ENCODE data around the gene METTL17. TPM values are rescaled to one million over a fixed set of nuclear protein-coding genes. Genes with fewer than 3 reads are reported as not detected.

The METTL17 gene
- total RNA-seq, 1 donor from 2014 or later = 81.5 TPM

DNA sequence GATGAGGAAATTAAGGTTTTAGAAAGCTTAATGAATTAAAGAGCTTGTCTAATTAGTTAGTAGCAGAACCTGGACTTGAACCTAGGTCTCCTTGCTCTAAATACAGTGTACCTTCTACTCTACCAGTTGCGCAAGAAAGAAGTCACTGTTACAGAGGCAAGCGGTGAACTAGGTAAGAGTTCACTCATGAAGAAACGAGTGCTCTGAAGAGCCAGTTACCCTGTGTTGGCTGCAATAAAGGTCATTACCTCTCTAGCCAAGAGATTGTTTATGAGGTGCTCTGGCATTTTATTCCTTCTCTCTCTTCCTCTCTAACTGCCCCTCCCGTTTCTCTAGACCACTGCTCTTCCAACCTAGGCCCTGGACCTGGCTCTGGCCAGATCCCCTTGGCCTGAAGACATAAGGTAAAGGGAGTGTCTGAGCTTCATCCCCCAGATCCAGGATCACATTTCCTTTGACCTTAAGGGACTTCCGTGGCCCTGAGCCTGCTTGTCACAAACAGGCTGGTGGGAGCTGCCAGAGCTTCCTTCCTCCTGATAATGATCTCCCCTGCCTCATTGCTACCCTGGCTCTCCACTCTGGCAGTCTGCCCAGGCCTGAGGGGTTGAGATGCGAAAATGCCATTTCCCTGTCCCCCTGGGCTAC is 54.3 kb downstream of the METTL17 start:
- no peak for DNase-seq
- peaks cover 15% of the 10 kb centered on the region for H3K4me1 Mint-ChIP-seq (ENCODE audit: low read depth, unreplicated experiment)
- H3K27me3 Mint-ChIP-seq (ENCODE audit: unreplicated experiment) = peaks cover 4% of the 10 kb centered on the region
- H3K9me3 Mint-ChIP-seq (ENCODE audit: unreplicated experiment) = peaks cover 8% of the 10 kb centered on the region
- TF ChIP-seq, protein P1, sequence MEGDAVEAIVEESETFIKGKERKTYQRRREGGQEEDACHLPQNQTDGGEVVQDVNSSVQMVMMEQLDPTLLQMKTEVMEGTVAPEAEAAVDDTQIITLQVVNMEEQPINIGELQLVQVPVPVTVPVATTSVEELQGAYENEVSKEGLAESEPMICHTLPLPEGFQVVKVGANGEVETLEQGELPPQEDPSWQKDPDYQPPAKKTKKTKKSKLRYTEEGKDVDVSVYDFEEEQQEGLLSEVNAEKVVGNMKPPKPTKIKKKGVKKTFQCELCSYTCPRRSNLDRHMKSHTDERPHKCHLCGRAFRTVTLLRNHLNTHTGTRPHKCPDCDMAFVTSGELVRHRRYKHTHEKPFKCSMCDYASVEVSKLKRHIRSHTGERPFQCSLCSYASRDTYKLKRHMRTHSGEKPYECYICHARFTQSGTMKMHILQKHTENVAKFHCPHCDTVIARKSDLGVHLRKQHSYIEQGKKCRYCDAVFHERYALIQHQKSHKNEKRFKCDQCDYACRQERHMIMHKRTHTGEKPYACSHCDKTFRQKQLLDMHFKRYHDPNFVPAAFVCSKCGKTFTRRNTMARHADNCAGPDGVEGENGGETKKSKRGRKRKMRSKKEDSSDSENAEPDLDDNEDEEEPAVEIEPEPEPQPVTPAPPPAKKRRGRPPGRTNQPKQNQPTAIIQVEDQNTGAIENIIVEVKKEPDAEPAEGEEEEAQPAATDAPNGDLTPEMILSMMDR (IDR thresholded peaks at IDR 0.05; ENCODE audit: partially characterized antibody, unreplicated experiment) = no peak
- no peaks in the 10 kb centered on the region for H3K36me3 Mint-ChIP-seq (ENCODE audit: unreplicated experiment)
- no peak overlapping the region for H3K27ac Mint-ChIP-seq (ENCODE audit: unreplicated experiment)
- H3K4me3 Mint-ChIP-seq (ENCODE audit: unreplicated experiment) = no peak overlapping the region

Small RNAs within 50 kb of the gene (microRNA-seq; reads per million reads assigned to microRNA genes)
- not detected for gene MIR6717 (ENCODE audit: unreplicated experiment)

Other genes with a start within 250 kb of the METTL17 start
- not detected for gene EDDM3A, start 244.1 kb upstream of the METTL17 start, total RNA-seq (ENCODE audit: unreplicated experiment)
- gene EDDM3B, start 221.6 kb upstream of the METTL17 start, total RNA-seq (ENCODE audit: unreplicated experiment) = not detected
- gene RNASE6, start 208.7 kb upstream of the METTL17 start, total RNA-seq (ENCODE audit: unreplicated experiment) = not detected
- gene RNASE1, start 187.1 kb upstream of the METTL17 start, total RNA-seq (ENCODE audit: unreplicated experiment) = not detected
- gene RNASE3, start 98.6 kb upstream of the METTL17 start, total RNA-seq (ENCODE audit: unreplicated experiment) = not detected
- gene RNASE2, start 34.5 kb upstream of the METTL17 start, total RNA-seq (ENCODE audit: unreplicated experiment) = not detected
- gene SLC39A2, start 9.3 kb downstream of the METTL17 start, total RNA-seq (ENCODE audit: unreplicated experiment) = not detected
- gene NDRG2, start 35.1 kb downstream of the METTL17 start, total RNA-seq (ENCODE audit: unreplicated experiment) = 33.1 TPM
- gene TPPP2, start 40.2 kb downstream of the METTL17 start, total RNA-seq (ENCODE audit: unreplicated experiment) = not detected
- not detected for gene RNASE13, start 44.8 kb downstream of the METTL17 start, total RNA-seq (ENCODE audit: unreplicated experiment)
- gene RNASE7, start 52.4 kb downstream of the METTL17 start, total RNA-seq (ENCODE audit: unreplicated experiment) = not detected
- gene RNASE8, start 67.8 kb downstream of the METTL17 start, total RNA-seq (ENCODE audit: unreplicated experiment) = not detected
- 42.4 TPM for gene ARHGEF40, start 80.3 kb downstream of the METTL17 start, total RNA-seq (ENCODE audit: unreplicated experiment)
- gene ZNF219, start 108.7 kb downstream of the METTL17 start, total RNA-seq (ENCODE audit: unreplicated experiment) = 103 TPM
- gene TMEM253, start 111.1 kb downstream of the METTL17 start, total RNA-seq (ENCODE audit: unreplicated experiment) = 0.64 TPM
- gene OR5AU1, start 166.1 kb downstream of the METTL17 start, total RNA-seq (ENCODE audit: unreplicated experiment) = not detected